OCI-LY3 (cell line): ENCODE results near the gene SYNJ1.

Source experiments
- EZH2phosphoT487 ChIP-seq: fragments of 200-600 bp; shearing (Covaris generic); IDR thresholded peaks from 2 replicates; pipeline ENCODE4 v1.6.1; 2018; ENCODE audit warnings: antibody characterized with exemption, mixed run types, low read depth
- TF ChIP-seq, protein P1 (sequence below): fragments of 200-600, 300-600 bp; sonication (generic); IDR thresholded peaks from 2 replicates; pipeline ENCODE4 v1.5.1; 2014; ENCODE audit warnings: antibody characterized with exemption, low read length, low read depth

DNA sequence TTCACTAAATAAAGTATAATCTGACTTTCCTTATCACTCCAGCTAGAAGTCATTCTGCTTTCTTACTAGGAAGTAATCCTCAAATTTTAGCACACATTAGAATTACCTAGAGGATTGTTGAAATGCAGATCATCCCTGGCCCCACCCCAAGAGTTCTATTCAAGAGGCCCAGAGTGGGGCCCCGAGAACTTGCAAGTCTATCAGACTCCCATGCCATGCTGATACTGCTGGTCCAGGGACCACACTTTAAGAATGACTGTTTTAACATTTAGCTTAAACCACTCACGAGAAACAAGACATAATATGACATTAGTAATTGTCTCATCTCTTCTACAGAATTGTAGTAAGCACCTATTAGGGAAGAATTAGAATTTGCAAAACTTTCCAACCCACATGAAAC lies 7.7 kb upstream of the SYNJ1 start:
- TF ChIP-seq, protein P1, sequence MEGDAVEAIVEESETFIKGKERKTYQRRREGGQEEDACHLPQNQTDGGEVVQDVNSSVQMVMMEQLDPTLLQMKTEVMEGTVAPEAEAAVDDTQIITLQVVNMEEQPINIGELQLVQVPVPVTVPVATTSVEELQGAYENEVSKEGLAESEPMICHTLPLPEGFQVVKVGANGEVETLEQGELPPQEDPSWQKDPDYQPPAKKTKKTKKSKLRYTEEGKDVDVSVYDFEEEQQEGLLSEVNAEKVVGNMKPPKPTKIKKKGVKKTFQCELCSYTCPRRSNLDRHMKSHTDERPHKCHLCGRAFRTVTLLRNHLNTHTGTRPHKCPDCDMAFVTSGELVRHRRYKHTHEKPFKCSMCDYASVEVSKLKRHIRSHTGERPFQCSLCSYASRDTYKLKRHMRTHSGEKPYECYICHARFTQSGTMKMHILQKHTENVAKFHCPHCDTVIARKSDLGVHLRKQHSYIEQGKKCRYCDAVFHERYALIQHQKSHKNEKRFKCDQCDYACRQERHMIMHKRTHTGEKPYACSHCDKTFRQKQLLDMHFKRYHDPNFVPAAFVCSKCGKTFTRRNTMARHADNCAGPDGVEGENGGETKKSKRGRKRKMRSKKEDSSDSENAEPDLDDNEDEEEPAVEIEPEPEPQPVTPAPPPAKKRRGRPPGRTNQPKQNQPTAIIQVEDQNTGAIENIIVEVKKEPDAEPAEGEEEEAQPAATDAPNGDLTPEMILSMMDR: no peak
- no peak for TF ChIP-seq EZH2phosphoT487
